Erythroblast (primary cell): ENCODE results near the gene SH3RF2.

Source experiments
- DNase-seq, 2 experiments: peaks; one replicate each; lab custom pipeline; 2025; lab: John Stamatoyannopoulos, UW
- GATA1 ChIP-seq: IDR thresholded peaks from 2 replicates; pipeline ENCODE4 v1.6.1; 2011; ENCODE audit warnings: low read depth, mild to moderate bottlenecking, control low read depth, low read length, moderate library complexity
- POLR2A ChIP-seq: IDR thresholded peaks from 2 replicates; pipeline ENCODE4 v1.6.1; 2011; ENCODE audit warnings: mild to moderate bottlenecking, low read length

SH3RF2 gene

DNA sequence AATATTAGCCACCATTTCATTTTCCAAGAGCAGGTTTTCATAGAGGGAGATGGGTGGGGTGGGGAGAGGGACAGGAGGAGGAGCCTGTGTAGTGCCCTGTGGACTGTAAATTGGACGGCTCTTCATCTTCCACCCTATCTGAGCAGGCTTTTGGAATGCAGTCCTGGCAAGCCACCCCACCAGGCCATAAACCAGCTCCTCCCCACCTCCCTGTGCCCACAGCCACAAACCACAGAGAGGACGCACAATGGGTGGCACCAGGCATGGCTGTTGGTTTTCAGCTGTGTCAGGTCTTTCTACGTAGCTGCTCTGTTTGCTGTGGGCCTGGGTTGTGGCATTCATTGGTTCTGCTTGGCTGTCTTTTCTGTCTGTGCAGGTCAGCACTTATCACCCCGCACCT, 111.0 kb downstream of the SH3RF2 start:
- TF ChIP-seq GATA1, result no peak
- no peak for TF ChIP-seq POLR2A
- no peak for DNase-seq

DNA sequence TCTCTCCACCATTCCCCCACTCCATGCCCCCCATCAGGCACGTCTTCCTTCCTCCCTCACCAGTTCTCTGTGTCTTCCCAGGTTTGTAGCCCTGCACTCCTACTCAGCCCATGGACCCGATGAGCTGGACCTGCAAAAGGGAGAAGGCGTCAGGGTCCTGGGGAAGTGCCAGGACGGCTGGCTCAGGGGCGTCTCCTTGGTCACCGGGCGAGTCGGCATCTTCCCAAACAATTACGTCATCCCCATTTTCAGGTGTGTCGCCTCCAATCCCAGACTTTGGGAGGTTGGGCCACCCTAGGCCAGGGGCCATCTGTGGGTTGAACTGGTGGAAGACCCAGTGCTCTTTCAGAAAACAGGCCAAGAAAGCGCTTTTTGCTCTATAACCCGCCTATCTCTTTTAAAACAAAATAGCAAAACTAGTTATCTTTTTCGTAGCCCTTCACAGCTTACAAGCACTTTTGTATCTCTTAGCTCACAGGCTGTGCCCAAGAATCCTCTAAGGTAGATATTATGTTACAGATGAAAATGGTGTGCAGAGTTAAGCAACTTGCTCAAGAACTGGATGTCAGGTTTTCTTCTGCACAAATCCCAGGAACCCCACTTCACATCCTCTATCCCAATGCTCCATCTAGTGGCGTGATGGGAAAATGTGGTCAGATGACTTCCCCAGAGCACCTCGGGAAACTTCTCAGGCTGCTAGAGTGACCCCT, 112.8 kb downstream of the SH3RF2 start:
- no peak for TF ChIP-seq GATA1
- TF ChIP-seq POLR2A, result no peak
- peak; percentile 65 to 76 for DNase-seq

DNA sequence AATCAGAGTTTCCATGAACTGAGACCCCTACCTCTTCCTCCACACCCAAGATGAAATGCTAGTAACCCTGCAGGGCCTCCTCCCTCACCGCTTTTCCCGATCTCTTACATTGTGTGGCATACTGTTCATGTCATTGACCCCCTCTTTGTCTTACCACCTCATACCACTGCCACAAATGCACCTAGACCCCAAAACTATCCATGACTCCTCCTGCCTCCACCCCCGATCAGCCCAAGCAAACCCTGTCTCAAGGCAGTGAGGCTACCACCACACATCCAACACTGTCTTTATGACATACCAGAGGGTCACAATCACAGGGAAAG, 113.3 kb downstream of the SH3RF2 start:
- TF ChIP-seq GATA1 (no peak), POLR2A (no peak)
- DNase-seq, result no peak

DNA sequence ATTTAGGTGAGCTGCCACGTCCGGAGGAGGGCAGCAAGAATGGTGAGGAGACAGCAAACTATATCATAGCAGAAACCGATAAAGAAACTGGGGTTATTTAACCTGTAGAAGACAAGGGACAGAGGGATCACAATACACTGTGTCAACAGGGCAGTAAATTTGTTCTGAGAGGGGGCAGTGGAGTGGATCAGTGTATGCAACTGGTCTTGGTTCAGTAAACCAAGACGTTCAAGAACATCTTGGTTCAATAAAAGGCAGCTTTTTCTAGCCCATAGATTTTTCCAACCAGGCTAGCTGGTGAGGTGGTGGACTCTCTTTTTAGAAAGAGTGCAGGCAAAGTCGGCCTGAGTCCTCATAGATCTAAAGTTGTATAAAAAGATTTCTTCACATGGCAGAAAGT, 113.7 kb downstream of the SH3RF2 start:
- TF ChIP-seq GATA1 (no peak), POLR2A (no peak)
- no peak for DNase-seq

DNA sequence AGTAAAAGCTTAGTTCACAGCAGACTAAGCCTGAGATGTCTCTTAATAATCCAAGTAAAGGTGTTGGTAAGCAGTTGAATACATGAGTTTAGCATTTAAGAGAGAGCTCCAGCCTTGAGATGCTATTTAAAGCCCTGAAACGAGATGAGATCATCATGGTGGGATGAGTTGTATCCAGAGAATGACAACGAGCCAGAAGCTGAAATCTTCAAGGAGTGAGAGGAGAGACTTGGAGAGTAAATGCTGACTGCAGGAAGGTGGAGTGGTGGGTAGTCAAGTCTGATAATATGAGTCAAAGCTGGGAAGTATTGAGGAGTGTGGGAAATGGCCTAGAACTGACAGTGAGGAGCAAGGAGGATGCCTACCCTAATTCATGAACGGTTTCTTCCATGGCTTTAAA, 115.3 kb downstream of the SH3RF2 start:
- DNase-seq, result no peak
- TF ChIP-seq POLR2A (no peak), GATA1 (no peak)

DNA sequence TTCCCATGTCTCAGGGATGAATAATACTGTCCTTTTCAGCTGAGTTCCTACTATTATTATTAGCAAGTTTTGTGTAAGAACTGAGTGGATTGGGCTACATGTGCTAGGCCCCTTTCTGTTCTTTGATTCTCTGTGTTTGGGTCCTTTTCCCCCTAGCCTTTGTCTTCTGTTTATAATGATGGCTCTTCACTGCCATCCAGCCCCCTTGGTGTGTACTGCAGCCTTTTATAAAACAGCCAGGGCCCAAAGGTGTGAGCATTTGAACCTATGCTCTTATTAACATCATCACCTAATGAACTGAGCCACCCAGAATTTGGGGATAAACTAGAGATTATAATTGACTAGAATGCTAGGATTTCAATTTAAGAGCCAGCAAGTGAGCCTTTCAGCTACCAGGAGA, 116.4 kb downstream of the SH3RF2 start:
- TF ChIP-seq POLR2A, result no peak
- no peak for DNase-seq

DNA sequence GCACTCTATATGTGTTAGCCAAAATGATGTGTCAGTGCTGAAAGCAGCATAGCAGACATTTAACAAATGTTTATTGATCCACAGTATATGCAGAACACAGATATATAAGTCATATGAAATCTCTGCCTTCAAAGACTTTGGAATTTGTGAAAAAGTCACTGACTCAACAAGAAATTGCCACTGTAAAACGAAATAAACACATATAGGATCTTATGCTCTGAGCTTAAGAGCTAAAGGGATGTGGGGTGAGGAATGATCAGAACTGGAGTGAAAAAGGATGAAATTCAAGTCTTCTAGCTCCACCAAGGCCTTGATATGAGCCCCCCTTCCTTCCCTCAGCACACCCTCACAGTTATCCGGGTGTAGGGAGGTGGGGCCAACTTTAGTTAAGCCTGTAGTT, 119.1 kb downstream of the SH3RF2 start:
- TF ChIP-seq POLR2A (no peak), GATA1 (no peak)
- DNase-seq, result no peak

DNA sequence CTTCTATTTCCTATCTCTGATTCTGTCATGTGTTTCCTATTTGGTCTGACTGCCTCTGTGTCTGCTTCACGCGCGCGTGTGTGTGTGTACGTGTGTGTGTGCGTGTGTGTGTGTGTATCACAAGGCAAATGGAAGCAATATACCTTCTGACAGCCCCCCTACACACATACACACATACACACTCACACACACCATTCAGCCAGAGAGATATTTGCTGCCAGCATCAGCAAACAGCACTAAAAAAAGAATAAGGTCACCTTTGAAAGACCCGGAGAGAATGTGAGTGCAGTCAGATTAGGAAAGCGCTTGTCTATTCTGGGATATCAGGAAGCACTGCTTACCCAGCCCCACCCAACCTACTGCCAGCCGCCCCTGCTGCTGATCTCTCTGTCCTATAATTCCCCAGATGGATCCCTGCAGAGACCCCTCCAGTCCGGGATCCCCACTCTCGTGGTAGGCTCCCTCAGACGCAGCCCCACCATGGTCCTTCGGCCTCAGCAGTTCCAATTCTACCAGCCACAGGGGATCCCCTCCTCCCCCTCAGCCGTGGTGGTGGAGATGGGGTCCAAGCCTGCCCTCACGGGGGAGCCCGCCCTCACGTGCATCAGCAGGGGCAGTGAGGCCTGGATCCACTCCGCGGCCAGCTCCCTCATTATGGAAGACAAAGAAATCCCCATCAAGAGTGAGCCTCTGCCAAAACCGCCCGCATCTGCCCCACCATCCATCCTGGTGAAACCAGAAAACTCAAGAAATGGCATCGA, 123.3 kb downstream of the SH3RF2 start:
- TF ChIP-seq POLR2A (no peak), GATA1 (no peak)
- no peak for DNase-seq

DNA sequence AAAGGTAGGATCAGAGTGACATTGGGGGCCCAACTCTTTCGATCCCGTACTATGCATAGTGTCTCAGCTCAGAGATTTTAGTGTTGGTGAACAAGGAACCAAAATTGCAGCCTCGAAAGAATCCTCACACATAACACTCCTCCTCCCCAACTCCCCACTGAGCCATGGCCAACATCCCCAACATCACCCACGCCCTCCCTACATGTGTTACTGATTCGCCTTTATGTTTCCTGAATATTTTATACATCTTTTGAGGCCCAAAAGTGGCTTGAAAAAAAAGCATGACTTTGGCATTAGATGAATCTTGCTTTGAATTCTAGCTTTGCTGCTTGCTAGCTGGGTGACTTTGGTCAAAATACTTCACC, 123.8 kb downstream of the SH3RF2 start:
- DNase-seq, result no peak
- TF ChIP-seq GATA1 (no peak), POLR2A (no peak)

DNA sequence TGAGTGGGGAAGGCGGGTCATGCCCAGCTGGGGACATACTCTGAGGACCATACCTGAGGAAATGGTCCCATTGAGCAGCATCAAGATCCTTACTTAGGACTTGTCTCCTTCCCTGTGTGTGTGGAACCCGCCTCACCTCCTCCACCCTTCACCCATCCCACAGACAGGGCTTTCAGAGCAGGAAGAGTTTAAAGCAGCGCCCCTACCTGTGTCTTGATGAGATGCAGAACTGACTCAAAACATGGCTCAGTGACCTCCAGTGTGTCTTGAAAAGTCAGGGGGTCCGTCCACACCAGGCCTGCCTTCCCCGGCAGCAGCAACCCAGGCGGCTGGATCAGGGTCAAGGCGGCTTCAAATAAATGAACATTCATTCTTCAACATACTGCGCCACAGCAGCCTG, 130.6 kb downstream of the SH3RF2 start:
- TF ChIP-seq GATA1 (no peak), POLR2A (no peak)
- DNase-seq, result no peak

DNA sequence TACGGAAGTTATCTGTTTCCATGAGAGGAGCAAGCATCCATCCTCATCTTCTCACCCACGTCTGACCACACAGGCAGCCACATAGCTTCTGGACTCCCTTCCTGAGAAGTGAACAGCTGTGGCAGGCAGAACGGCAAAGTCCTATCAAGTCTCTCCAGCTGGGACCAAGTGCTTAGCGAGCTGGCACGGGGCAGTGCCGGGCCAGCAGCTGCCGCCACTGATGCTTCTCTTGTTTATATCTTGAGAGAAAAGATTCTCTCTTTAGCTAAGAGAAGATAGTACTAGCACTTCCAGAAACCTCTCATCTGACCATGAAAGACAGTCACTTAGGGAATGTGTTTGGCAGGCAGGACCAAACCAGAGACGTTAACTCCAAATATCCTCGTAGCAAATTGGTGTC, 131.8 kb downstream of the SH3RF2 start:
- no peak for DNase-seq
- TF ChIP-seq POLR2A (no peak), GATA1 (no peak)

DNA sequence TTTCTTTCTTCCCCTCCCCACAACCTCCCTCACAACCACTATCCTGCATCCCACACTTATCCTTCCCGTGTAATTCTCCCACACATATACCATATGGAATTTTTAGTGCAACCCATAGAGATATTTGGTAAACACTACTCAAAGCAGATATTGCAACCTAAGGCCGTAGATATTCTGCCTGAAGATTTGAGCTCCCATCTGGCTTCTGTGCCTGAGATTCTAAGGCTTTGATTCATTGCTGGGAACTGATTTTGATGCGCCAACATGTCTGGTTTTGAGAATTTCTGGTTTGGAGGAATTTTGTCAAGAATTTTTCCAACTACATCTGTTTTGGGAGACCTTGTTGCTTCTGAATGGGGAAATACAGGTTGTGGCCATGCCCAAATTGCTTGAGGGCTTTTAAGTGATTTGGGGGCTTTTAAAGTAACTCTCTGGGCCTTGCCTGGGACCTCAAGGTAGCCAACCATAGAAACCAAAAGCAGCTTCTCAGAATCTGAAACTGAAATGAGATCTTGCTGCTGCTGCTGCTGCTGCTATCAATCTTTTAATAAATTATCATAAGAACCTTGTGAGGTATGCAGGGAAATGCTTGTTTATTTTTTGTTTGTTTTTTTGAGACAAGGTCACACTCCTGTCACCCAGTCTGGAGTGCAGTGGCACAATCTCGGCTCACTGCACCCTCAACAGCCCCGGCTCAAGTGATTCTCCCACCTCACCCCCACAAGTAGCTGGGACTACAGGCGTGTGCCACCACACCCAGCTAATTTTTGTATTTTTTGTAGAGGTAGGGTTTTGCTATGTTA, 132.8 kb downstream of the SH3RF2 start:
- no peak for DNase-seq
- TF ChIP-seq GATA1 (no peak), POLR2A (no peak)

DNA sequence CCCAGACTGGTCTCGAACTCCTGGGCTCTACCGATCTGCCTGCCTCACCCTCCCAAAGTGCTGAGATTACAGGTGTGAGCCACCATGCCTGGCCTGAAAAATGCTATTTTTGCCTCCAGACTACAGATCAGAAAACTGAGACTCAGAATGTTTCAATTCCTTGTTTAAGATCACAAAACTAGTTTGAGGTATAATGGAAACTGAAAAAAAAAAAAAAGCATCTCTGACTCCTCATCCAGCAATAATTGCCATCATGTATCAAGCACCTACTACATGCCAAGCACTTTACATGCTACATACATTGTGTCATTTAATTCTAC, 133.4 kb downstream of the SH3RF2 start:
- no peak for TF ChIP-seq GATA1
- TF ChIP-seq POLR2A, result no peak
- no peak for DNase-seq

DNA sequence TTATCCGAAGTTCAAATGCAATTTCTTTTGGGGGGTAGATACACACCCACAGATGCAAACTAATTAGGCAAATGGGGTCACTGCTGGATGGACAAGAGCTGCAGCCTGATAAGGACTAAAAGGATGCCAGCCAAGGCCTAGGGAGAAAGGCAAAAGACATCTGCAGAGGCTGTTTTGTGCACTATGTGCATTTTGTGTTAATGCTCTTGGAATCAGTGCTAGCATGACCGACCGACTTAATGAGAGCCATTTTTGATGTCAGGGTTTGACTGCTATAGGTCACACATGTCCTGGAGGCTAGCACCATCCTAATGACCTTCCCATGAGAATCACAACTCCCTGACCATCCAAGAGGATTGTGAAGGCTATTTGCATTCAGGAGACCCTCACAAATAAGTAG, 134.4 kb downstream of the SH3RF2 start:
- no peak for DNase-seq
- no peak for TF ChIP-seq POLR2A
